GM19328 (cell line): ENCODE results near the gene OR1J4.
"Not testable (repeated sequence)": the region's sequence is repeated elsewhere in the genome, so short reads cannot be mapped to it uniquely, and the experiment has no call there.

ENCODE experiments used
- ATAC-seq: cut with Tn5 transposase; IDR thresholded peaks from one replicate; pipeline ENCODE4 v1.9.1; 2021; ENCODE audit warnings: mild to moderate bottlenecking, moderate library complexity; ENCODE audit not compliant: unreplicated experiment

OR1J4 gene, protein sequence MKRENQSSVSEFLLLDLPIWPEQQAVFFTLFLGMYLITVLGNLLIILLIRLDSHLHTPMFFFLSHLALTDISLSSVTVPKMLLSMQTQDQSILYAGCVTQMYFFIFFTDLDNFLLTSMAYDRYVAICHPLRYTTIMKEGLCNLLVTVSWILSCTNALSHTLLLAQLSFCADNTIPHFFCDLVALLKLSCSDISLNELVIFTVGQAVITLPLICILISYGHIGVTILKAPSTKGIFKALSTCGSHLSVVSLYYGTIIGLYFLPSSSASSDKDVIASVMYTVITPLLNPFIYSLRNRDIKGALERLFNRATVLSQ

DNA sequence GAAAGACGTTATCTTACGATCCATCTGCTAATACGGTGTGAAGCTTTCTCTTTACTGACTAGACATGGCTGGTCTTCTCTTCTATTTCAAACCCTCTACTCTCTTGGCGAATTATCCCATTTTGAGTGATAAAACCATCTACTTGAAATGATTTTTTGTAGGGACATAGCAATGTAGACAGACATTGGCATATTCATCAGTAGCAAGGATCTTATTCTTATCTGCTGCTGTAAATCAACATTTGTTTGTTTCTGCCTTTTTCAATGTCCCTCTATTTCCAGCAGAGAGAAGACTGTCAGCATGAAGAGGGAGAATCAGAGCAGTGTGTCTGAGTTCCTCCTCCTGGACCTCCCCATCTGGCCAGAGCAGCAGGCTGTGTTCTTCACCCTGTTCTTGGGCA, at the start of gene OR1J4:
OR1J4 (plus strand) TSS at position 301 of the 400 bp plus-strand sequence; CDS start at position 301, 0 bp downstream.
- ATAC-seq, result no peak

DNA sequence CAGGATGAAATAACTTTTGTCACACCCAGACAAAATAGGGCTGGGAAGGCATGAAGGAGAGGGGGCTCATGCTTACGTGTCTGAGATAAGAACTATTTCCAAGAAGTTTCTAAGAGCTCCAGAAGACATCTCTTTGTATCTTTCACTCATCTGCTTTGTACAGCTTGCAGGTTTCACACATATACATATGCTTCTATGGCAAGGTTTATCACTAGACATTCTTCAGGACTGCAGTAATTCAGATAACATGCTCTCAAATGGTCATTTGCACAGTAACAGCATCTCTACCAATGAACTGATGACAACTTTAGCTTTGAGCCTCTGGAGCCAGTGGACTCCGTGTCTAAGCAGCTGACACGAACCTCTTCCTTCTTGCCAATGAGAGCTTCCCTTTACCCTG, 44.4 kb upstream of the OR1J4 start:
- ATAC-seq, result no peak

DNA sequence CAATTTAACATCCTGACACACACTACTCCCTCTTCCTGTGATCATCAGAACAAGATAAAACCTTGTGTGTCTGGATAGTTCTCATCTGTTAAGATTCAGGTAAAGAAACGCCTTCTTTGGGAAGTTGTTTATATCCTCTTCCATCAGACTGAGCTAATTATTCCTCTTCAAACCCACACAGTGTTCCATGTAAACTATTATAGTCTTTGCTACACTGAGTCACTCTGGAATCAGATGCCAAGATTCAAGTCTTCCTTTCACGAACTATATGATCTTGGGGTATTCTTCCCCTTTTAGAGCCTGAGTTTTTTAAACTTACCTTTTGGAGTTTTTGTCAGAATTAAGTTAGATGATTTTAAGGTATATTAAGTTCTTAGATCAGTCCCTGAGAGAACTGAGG, 43.2 kb upstream of the OR1J4 start:
- ATAC-seq, result no peak

DNA sequence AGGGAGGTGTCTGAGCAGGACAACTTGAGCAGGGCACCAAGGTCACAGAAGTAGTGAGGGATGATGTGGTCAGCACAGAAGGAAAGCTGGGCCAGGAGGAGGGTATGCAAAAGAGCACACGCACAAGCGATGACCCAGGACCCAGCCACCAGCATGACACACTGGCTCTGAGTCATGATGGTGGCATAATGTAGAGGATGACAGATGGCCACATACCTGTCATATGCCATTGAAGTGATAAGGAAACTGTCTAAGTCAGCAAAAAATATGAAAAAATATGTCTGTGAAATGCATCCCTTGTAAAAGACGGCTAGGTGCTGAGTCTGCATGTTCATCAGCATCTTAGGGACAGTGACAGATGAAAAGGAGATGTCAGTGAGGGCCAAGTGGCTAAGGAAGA, 41.6 kb upstream of the OR1J4 start:
- ATAC-seq, result no peak

DNA sequence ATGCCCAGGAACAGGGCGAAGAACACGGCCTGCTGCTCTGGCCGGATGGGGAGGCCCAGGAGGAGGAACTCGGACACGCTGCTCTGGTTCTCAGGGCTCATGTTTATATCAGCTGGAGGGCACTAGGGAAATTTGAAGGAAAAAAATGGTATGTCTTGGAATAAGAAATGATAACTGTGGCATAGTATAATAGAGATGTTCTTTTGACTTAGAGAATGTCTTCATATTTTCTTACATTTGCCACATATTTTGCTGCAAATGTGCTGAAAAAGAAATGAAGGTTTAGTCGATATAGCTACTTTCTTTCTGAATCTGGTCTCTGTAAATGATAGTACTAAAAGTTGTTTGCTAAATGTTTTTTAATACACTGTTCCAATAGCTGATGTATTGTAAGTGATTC, 41.1 kb upstream of the OR1J4 start, which contains the start of gene OR1J1:
OR1J1 (minus strand) TSS at position 101 of the 400 bp plus-strand sequence; CDS start at position 101, 0 bp downstream.
- ATAC-seq, result no peak

DNA sequence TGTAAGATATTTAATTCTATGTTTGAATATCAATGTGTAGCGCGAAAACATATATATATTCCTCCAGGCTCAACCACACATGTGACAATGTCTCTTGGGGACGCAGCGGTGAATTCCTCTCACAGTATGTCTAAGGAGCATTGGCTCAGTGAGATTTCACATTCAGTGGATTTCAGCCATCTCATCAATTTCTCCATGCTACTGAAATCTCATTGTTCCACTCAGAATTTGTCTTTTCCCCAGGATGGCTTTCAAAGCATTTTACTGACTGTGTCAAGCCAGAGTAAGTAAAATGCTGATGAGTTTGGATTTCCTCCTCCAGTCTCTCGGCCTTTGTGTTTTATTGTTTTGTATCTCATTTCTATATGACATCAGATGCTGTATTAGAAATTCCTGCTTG, 39.9 kb upstream of the OR1J4 start:
- no peak for ATAC-seq

DNA sequence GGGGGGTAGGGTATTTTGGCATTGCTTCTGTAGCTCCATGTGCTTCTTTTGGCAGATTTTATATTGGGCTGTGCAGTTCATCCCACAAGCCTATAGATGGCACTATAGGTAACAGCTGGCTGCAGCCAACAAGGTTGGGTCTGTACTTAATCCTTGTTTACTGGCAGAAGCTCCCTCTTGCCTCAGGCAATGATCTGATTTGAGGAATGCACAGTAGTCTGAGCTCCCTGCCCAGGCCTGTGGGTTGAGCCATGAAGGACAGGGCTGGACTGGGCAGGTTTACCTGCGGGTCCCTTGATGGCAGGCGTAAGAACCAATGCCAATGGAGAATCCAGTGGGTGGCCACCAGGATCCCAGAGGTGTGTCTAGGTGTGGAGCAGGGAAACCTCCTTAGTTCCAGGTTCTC, 20.1 kb upstream of the OR1J4 start:
- ATAC-seq, result no peak

DNA sequence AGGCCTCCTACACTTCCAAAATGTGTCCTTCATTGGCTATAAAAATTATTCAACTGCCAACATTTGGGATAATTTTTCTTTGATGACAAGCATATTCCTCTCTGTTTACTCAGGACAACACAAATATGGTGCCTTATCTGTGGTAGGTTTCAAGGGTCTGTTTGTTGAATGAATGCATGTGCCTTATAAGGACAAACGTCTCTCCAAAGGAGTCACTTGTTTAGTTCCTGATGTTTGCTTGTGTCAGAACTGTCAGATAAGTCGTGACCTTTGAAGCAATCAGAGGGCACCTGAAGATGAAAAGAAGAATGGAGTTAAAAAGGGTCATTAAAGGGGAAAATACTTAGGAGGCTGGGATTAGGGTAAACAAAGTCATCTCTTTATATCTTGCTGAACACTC, 12.0 kb upstream of the OR1J4 start:
- ATAC-seq, result no peak

DNA sequence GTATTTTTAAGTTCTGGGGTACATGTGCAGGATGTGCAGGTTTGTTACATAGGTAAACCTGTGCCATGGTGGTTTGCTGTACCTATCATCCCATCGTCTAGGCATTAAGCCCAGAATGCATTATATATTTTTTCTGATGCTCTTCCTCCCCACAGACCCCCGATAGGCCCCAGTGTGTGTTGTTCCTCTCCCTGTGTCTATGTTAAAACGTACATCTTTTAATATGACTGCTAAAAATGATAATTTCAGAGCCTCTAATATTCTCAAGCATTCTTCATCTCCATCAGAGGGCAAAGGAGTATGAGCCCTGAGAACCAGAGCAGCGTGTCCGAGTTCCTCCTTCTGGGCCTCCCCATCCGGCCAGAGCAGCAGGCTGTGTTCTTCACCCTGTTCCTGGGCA, 8.4 kb upstream of the OR1J4 start, which contains the start of gene OR1J2:
OR1J2 (plus strand) TSS at position 301 of the 400 bp plus-strand sequence; CDS start at position 301, 0 bp downstream.
- no peak for ATAC-seq

DNA sequence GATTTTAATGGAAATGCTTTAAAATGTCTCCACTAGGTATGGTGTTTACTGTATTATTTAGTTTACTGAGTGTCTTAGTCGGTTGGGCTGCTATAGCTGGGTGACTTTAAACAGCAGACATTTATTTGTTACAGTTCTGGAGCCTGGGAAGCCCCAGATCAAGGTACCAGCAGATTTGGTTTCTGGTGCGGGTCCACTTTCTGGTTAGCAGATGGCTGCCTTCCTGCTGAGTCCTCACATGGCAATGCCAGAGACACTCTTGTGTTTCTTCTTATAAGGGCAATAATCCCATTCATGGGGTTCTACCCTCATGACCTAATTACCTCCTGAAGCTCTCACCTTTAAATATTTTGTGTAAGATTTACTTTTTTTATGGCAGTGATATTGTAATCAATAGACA, 715 bp upstream of the OR1J4 start:
- ATAC-seq, result no peak

DNA sequence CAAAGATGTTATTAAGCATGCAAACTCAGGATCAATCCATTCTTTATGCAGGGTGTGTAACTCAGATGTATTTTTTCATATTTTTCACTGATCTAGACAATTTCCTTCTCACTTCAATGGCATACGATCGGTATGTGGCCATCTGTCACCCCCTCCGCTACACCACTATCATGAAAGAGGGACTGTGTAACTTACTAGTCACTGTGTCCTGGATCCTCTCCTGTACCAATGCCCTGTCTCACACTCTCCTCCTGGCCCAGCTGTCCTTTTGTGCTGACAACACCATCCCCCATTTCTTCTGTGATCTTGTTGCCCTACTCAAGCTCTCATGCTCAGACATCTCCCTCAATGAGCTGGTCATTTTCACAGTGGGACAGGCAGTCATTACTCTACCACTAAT, 435 bp downstream of the OR1J4 start:
- no peak for ATAC-seq

DNA sequence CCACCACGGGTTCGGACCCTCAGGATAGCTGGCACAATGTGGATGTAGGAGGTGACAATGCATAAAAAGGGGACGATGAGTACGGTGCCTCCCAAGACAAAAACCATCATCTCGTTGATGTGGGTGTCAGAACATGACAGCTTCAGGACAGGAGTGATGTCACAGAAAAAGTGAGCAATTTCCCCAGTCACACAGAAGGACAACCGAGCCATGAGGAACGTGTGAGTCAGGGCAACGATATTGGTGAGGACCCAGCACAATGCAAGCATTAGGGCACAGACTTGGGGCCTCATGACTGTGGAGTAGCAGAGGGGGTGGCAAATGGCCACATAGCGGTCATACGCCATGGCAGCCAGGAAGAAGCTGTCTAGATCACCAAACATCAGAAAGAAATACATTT, 7.7 kb downstream of the OR1J4 start:
- ATAC-seq, result no peak

DNA sequence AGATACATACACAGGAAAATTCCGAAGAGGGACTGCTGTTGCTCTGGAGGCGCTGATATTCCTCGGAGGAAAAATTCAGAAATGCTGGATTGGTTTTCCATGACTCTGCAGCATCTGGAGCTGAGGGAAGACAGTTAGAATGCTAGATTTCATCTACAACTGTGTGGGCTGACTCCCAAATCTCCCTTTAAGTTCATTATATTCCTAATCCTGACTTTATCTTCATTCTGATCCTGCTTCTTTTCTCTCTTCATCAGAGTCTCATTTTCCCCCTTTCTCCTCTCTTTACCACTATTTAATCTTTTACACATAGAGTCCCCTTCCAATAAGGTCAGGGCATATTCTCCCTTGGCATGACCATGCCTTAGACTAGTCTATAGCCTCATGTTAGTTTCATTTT, 8.3 kb downstream of the OR1J4 start, which contains the start of gene OR1N1:
OR1N1 (minus strand) TSS at position 101 of the 400 bp plus-strand sequence; CDS start at position 101, 0 bp downstream.
- no peak for ATAC-seq

DNA sequence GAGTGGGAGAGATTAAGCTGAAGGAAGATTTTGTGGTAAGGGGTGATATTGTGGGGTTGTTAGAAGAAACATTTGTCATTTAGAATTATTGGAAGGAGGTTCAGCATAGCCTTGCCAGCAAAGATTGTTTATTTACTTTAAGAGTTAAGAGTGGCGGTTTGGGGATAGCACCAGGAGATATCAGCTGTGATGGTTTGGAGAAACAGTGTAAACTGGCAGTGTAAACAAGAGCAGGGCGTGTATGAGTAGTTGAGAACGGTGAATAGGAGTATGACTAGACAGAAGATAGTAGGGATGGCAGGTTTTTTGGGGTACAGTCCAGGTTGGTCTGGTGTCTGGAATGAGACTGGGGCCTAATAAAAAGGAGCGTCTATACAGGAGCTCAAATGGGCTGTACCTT, 12.2 kb downstream of the OR1J4 start:
- ATAC-seq, result not testable (repeated sequence)

DNA sequence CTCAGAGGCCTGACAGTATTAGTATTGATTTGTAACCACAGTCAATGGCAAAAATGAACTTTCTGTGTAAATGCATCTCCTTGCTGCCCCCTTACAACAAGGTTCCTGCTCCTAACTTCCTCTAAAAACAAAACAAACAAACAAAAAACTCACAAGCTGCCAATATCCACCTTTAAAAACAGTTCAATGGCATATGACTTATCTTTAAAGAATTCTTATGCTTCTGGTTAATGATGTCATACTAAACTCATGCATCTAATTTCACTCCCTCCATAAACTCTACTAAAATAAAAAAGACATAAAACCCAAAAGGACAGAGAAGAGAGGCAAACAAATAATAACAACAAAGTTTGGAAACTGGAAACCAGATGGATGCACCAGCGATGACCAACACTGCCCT, 17.2 kb downstream of the OR1J4 start:
- no peak for ATAC-seq

DNA sequence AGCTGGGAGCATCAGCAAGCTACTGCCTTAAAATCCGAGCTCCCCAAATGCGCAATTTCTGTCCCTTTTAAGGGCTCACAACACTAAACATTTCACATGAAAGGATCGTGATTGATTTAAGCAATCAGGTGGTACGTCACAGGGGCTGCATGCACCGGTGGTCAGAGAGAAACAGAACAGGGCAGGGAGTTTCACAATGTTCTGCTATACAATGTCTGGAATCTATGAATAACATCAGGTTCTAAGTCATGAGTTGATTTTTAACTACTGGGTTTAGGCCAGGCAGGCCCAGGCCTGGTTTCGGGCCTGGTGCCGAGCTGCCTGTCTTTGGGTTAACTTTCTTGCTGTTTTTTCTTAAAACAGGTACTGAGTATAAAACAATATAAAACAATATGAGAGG, 18.1 kb downstream of the OR1J4 start:
- not testable (repeated sequence) for ATAC-seq

DNA sequence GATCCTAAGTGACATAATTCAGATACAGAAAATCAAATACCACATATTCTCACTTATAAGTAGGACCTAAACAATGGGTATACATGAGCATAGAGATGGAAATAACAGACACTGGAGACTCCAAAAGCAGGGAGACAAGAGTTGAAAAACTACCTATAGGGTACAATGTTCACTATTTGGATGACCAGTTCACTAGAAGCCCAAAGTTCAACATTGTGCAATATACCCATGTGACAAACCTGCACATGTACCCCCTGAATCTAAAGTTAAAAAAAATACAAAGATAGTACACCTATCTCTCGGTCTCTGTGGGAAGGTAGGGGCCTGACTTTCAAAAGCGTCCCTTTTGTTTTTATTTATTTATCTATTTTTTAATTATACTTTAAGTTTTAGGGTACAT, 19.8 kb downstream of the OR1J4 start:
- ATAC-seq, result no peak

DNA sequence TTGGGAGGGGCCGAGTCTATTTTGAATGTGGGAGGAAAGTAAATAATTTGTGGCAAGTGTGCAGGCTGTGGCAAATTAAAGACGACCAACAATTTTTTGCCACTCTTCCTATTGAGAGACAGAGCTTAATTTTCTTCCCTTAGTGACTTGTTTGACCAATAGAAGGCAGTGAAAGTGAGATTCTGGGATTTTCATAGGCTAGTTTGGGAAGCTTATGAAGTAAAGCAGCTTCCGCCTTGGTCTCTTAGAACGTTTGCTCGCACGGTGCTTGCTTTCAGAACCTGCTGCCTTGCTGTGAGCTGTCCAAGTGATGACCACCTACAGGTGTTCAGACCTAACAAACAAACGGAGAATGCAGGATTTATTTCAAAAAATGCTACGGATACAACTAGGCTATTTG, 27.3 kb downstream of the OR1J4 start:
- ATAC-seq, result no peak

DNA sequence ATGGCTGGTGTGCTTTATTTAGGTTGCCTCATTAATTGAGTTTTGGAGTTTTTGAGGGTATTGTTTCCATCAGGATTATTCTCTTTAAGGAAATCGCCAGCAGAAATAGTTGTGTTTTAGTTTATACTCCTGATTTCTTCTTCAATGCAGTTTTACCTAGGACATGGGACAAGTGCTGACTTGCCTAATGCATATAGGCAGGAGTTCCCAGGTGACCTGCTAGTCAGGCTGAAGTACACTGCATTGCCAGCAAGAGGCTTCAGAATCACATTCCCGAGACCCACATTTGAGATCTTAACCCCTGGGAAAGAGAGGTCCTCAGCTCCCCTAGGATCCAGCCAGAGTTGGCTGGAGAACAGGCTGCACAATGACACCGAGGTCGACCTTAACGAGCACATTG, 32.4 kb downstream of the OR1J4 start:
- ATAC-seq, result no peak

DNA sequence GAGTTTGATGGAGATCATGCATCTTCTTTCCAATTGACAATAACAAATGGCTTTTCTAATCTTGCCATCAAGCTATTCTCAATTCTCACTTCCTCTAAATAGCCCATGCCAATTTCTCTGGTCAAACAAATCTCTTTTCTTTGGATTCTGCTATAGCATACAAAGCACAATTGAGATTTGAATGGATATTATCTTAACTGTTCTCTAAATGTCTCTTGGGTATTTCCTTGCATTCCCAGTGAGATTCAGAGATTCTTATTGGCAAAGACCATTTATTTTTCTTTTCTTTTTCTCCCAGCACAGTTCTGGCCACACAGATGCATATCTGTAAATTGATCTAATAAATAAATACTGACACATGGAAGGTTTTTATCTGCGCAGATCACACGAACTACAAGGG, 33.9 kb downstream of the OR1J4 start, which contains the start of gene OR1N2:
OR1N2 (plus strand) TSS at position 301 of the 400 bp plus-strand sequence. CDS start 100 bp downstream, outside the sequence.
- no peak for ATAC-seq

DNA sequence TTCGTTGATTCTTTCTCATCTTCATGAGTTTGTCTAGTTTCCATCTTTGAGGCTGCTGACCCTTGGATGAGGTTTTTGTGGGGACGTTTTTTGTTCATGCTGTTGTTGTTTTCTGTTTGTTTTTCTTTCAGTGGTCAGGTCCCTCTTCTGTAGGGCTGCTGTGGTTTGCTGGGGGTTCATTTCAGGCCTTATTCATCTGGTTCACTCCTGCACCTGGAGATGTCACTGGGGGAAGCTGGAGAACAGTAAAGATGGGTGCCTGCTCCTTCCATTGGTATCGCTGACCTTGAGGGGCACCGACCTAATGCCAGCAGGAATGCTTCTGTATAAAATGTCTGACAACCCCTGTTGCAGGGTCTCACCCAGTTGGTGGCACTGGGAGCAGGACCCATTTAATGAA, 42.5 kb downstream of the OR1J4 start:
- no peak for ATAC-seq

DNA sequence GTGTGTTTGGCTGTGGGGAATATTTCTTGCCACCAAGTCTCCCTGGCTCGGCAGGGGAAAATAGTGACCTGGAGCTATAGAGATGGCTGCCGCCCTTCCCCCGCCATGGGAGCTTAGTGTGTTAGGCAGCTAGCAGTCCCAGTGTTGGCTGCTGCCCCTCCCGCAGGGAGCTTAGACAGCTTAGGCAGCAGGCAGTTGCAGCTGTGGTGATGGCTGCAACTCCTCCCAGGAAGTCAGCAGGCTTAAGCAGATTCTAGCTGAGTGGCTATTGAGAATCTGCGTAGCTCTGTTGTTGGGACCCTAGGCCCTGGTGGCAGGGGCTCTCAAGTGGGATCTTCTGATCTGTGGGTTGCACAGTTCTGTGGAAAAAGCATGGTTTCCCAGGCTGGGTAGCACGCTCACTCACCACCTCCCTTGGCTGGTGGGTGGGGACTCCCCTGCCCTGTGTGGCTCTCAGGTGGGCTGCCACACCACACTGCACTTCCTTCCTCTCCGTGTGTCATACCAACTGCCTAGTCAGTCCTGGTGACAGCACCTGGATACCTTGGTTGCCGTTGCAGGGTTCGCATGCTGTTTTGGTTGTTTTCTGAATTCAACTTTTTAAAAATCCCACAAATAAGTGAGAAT, 43.3 kb downstream of the OR1J4 start:
- ATAC-seq, result no peak
